PC-9 (cell line): ENCODE data around the gene CUL4B. TPM values are rescaled to one million over a fixed set of nuclear protein-coding genes. Genes with fewer than 3 reads are reported as not detected.
A peak's percentile ranks its signal among the peaks of the same experiment; 100 is the strongest.

Experiments used
- BruUV-seq: library from RNA; stranded (reverse); fragments of 400-500 nt; replicated peaks from 2 replicates; lab custom pipeline; 2021; lab: Mats Ljungman, UMichigan
- CTCF ChIA-PET: fragments of 300-600 bp; sonication (Branson Sonifier 250); formaldehyde crosslinking; loops from one replicate; lab custom pipeline; 2022; ENCODE audit warnings: antibody characterized with exemption; lab: Charles Lee
- POLR2A ChIA-PET: fragments of 300-600 bp; sonication (Branson Sonifier 250); formaldehyde crosslinking; loops from one replicate; lab custom pipeline; 2022; ENCODE audit warnings: antibody characterized with exemption; ENCODE audit not compliant: unreplicated experiment; lab: Charles Lee
- DNase-seq, 2 experiments: peaks; one replicate each; pipeline versions ENCODE4 v3.0.0 to v3.0.0-alpha.2; 2015 to 2022; ENCODE audit warnings: mixed read lengths in 1 of 2
- H2AFZ ChIP-seq: fragments of 200-600 bp; sonication (generic); 2 replicates; pipeline ENCODE4 v1.8.1; 2017; ENCODE audit warnings: antibody characterized with exemption
- H3F3A ChIP-seq: fragments of 200-600 bp; sonication (generic); 2 replicates; pipeline ENCODE4 v1.8.1; 2017; ENCODE audit warnings: antibody characterized with exemption, mild to moderate bottlenecking, low read depth; ENCODE audit not compliant: insufficient read depth
- H3K27ac ChIP-seq: fragments of 200-600 bp; sonication (generic); 2 replicates; pipeline ENCODE4 v1.6.1; 2016; ENCODE audit warnings: mixed run types
- H3K27me3 ChIP-seq: fragments of 200-600 bp; sonication (generic); 2 replicates; pipeline ENCODE4 v1.6.1; 2016; ENCODE audit warnings: low read depth, mixed run types; ENCODE audit not compliant: insufficient read depth
- H3K36me3 ChIP-seq: fragments of 200-600 bp; sonication (generic); 2 replicates; pipeline ENCODE4 v1.6.1; 2016; ENCODE audit warnings: low read depth, mixed run types
- H3K4me1 ChIP-seq: fragments of 200-600 bp; sonication (generic); replicated peaks from 2 replicates; pipeline ENCODE4 v1.6.1; 2016; ENCODE audit warnings: mixed run types; ENCODE audit not compliant: insufficient read depth
- H3K4me2 ChIP-seq: fragments of 200-600 bp; sonication (generic); 2 replicates; pipeline ENCODE4 v1.6.1; 2017; ENCODE audit warnings: mixed run types
- H3K4me3 ChIP-seq: fragments of 200-600 bp; sonication (generic); 2 replicates; pipeline ENCODE4 v1.6.1; 2016; ENCODE audit warnings: mixed run types
- H3K79me2 ChIP-seq: fragments of 200-600 bp; sonication (generic); 2 replicates; pipeline ENCODE4 v1.6.1; 2017; ENCODE audit warnings: low read depth, mixed run types
- H3K9me2 ChIP-seq: fragments of 200-600 bp; sonication (generic); 2 replicates; pipeline ENCODE4 v1.8.1; 2017; ENCODE audit warnings: mild to moderate bottlenecking; ENCODE audit not compliant: insufficient read depth
- H3K9me3 ChIP-seq: fragments of 200-600 bp; sonication (generic); 2 replicates; pipeline ENCODE4 v1.8.1; 2016; ENCODE audit warnings: low read depth; ENCODE audit not compliant: insufficient read depth
- H4K20me1 ChIP-seq: fragments of 200-600 bp; sonication (generic); 2 replicates; pipeline ENCODE4 v1.8.1; 2017; ENCODE audit not compliant: insufficient read depth
- EZH2 ChIP-seq: fragments of 200-600 bp; sonication (generic); IDR thresholded peaks from 2 replicates; pipeline ENCODE4 v1.8.0; 2017; ENCODE audit warnings: antibody characterized with exemption, low read depth
- intact Hi-C: fragments of 100-400 bp; cut with micrococcal nuclease; formaldehyde crosslinking; loops from one replicate; pipeline ENCODE4 v1.10.0; 2022; ENCODE audit not compliant: unreplicated experiment
- total RNA-seq: library from RNA; stranded (reverse); gene quantifications from 2 replicates; pipeline ENCODE4 v1.2.3, GENCODE V29; 2021
- TF ChIP-seq, protein P1 (sequence below): fragments of 200-600 bp; sonication (generic); conservative IDR thresholded peaks from 2 replicates; pipeline ENCODE4 v1.6.1; 2017; ENCODE audit warnings: mixed run types, antibody characterized with exemption, mild to moderate bottlenecking, moderate library complexity

The CUL4B gene
- total RNA-seq, 1 experiment from 2014 or later = 154 TPM

DNA sequence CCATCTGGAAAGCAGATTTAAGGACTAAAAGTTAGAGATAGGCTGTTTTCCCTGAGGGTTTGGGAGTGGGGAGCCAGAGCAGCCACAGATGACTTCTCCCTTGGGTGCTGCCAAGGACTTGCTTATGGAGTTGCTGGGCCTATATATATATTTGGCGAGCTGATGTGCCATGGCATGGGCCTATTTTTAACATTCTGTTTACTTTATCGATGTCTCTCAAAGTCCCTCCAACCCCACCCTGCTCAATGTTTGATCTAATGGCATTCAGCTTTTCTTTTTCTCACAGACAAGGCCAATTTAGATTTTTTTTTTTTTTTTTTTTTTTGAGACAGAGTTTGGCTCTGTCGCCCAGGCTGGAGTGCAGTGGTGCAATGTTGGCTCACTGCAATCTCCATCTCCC lies 6.1 kb upstream of the CUL4B start:
- no peaks in the 10 kb centered on the region for H3K9me2 ChIP-seq
- H3K36me3 ChIP-seq = no peaks in the 10 kb centered on the region
- no peak overlapping the region for H3K4me2 ChIP-seq
- intact Hi-C loops = no loop called here
- no peaks in the 10 kb centered on the region for H4K20me1 ChIP-seq
- CTCF ChIA-PET = interaction anchor here (0.6 kb wide), 1 partner anchor 24 kb away, joined by 5 read pairs; no protein-coding TSS in a partner anchor
- H3K4me3 ChIP-seq = no peak overlapping the region
- POLR2A ChIA-PET = no interaction called here
- no peaks in the 10 kb centered on the region for H3K27me3 ChIP-seq
- peaks cover 27% of the 10 kb centered on the region for H3K4me1 ChIP-seq
- H3K79me2 ChIP-seq = peaks cover 16% of the 10 kb centered on the region
- peaks cover 7% of the 10 kb centered on the region for H3F3A ChIP-seq
- no peaks in the 10 kb centered on the region for H3K9me3 ChIP-seq
- no peak for DNase-seq
- TF ChIP-seq, protein P1, sequence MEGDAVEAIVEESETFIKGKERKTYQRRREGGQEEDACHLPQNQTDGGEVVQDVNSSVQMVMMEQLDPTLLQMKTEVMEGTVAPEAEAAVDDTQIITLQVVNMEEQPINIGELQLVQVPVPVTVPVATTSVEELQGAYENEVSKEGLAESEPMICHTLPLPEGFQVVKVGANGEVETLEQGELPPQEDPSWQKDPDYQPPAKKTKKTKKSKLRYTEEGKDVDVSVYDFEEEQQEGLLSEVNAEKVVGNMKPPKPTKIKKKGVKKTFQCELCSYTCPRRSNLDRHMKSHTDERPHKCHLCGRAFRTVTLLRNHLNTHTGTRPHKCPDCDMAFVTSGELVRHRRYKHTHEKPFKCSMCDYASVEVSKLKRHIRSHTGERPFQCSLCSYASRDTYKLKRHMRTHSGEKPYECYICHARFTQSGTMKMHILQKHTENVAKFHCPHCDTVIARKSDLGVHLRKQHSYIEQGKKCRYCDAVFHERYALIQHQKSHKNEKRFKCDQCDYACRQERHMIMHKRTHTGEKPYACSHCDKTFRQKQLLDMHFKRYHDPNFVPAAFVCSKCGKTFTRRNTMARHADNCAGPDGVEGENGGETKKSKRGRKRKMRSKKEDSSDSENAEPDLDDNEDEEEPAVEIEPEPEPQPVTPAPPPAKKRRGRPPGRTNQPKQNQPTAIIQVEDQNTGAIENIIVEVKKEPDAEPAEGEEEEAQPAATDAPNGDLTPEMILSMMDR = no peak
- no peak for TF ChIP-seq EZH2
- H3K27ac ChIP-seq = no peak overlapping the region
- no TSS peak for BruUV-seq
- no peak overlapping the region for H2AFZ ChIP-seq

DNA sequence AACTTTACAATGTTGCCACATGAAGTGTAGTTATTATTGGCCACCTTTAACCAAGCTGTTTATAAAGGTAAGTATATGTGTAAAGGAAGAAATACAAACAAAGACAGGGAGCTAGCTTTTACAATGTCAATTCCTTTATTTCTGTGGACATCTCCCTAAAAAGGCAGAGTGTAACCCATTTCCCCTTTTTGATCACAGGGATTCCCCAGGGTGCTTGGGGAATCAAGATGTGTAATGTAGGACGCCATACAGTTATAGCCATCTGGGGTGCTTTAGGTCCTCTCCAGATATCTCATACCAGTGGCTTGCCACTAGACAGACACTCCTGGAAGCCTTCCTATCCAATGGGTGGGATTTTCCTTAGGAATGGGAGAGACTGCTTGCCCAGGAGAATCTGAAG lies 4.2 kb upstream of the CUL4B start:
- DNase-seq = no peak
- peaks cover 14% of the 10 kb centered on the region for H3F3A ChIP-seq
- BruUV-seq = no TSS peak
- no peak overlapping the region for H3K27ac ChIP-seq
- CTCF ChIA-PET = no interaction called here
- peaks cover 23% of the 10 kb centered on the region for H3K79me2 ChIP-seq
- no peak for TF ChIP-seq EZH2
- TF ChIP-seq, protein P1 = no peak
- POLR2A ChIA-PET = no interaction called here
- intact Hi-C loops = loop anchor here (5.0 kb wide), 1 partner anchor 97 kb away; no protein-coding TSS in a partner anchor
- no peaks in the 10 kb centered on the region for H3K9me3 ChIP-seq
- H3K4me2 ChIP-seq = no peak overlapping the region
- no peaks in the 10 kb centered on the region for H4K20me1 ChIP-seq
- H3K4me3 ChIP-seq = no peak overlapping the region
- H3K4me1 ChIP-seq = peaks cover 27% of the 10 kb centered on the region
- H3K9me2 ChIP-seq = no peaks in the 10 kb centered on the region
- H3K36me3 ChIP-seq = no peaks in the 10 kb centered on the region
- H3K27me3 ChIP-seq = no peaks in the 10 kb centered on the region
- no peak overlapping the region for H2AFZ ChIP-seq

DNA sequence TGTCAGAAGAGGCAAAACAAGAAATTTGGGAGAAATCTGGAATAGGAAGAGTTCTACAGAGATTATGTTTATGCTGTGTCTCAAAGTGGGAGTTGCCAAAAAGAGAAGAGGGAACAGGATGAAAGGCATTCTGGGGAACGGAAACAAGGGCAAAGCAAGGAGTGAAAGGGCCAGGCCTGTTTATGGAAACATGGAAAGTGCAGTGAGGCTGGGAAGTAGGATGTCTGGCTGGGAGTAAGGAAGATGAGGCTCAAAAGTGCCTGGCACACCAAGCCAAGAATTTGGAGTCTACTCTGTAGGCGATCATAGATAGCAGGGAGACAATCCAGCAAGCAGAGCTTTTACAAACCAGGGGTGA lies 1.8 kb upstream of the CUL4B start:
- TF ChIP-seq, protein P1 = no peak
- TF ChIP-seq EZH2 = no peak
- H4K20me1 ChIP-seq = no peaks in the 10 kb centered on the region

More for the DNA sequence above, 1.8 kb upstream of the CUL4B start:
- H3F3A ChIP-seq = peaks cover 26% of the 10 kb centered on the region
- BruUV-seq = no TSS peak
- peaks cover 47% of the 10 kb centered on the region for H3K79me2 ChIP-seq
- H3K27me3 ChIP-seq = no peaks in the 10 kb centered on the region
- CTCF ChIA-PET = no interaction called here
- H3K9me3 ChIP-seq = no peaks in the 10 kb centered on the region
- H2AFZ ChIP-seq = no peak overlapping the region
- H3K27ac ChIP-seq = peak overlapping the region; percentile 98
- intact Hi-C loops = loop anchor here (5.0 kb wide), 1 partner anchor 100 kb away; no protein-coding TSS in a partner anchor
- H3K4me3 ChIP-seq = peak overlapping the region; percentile 92
- H3K4me1 ChIP-seq = peaks cover 21% of the 10 kb centered on the region
- POLR2A ChIA-PET = no interaction called here
- peaks cover 11% of the 10 kb centered on the region for H3K36me3 ChIP-seq
- DNase-seq = no peak
- peak overlapping the region; percentile 89 for H3K4me2 ChIP-seq
- H3K9me2 ChIP-seq = no peaks in the 10 kb centered on the region
